H1 (cell line): Measurements from ENCODE around the gene VSIG10L2. TPM values are rescaled to one million over a fixed set of nuclear protein-coding genes. Genes with fewer than 3 reads are reported as not detected.

Experiments used
- CTCF ChIA-PET: fragments of 300-600 bp; sonication (Branson Sonifier 250); formaldehyde crosslinking; loops from one replicate; lab custom pipeline; 2021; ENCODE audit not compliant: partially characterized antibody; lab: Charles Lee
- POLR2A ChIA-PET: fragments of 300-600 bp; sonication (Branson Sonifier 250); formaldehyde crosslinking; loops from one replicate; lab custom pipeline; 2021; ENCODE audit warnings: inconsistent platforms; ENCODE audit not compliant: partially characterized antibody; lab: Charles Lee
- DNase-seq, 2 experiments: peaks; one replicate each; pipeline versions ENCODE4 v3.0.0 to v3.0.0-alpha.2; 2010 to 2022; ENCODE audit warnings: low spot score in 2 of 2, low read depth in 1 of 2, mixed read lengths in 1 of 2
- FAIRE-seq: peaks from 2 replicates; lab custom pipeline; 2011; peaks lifted over from hg19 to GRCh38; lab: Jason Lieb, UNC
- H2AFZ ChIP-seq: 2 replicates; pipeline ENCODE4 v1.8.1; 2012; ENCODE audit warnings: low read length, inconsistent platforms
- H2AK5ac ChIP-seq: 2 replicates; pipeline ENCODE4 v1.6.1; 2013; ENCODE audit warnings: low read depth, low read length
- H2BK120ac ChIP-seq: replicated peaks from 2 replicates; pipeline ENCODE3; 2013; ENCODE audit warnings: low read depth, low read length, inconsistent platforms
- H2BK12ac ChIP-seq: 2 replicates; pipeline ENCODE4 v1.6.1; 2013; ENCODE audit warnings: low read depth, low read length
- H2BK15ac ChIP-seq: 2 replicates; pipeline ENCODE4 v1.6.1; 2013; ENCODE audit warnings: low read length
- H2BK20ac ChIP-seq: 2 replicates; pipeline ENCODE4 v1.6.1; 2013; ENCODE audit warnings: low read length
- H2BK5ac ChIP-seq: 2 replicates; pipeline ENCODE4 v1.6.1; 2013; ENCODE audit warnings: low read depth, low read length
- H3K14ac ChIP-seq: 2 replicates; pipeline ENCODE4 v1.6.1; 2013; ENCODE audit warnings: inconsistent platforms; ENCODE audit not compliant: insufficient read length
- H3K18ac ChIP-seq: 2 replicates; pipeline ENCODE4 v1.6.1; 2013; ENCODE audit warnings: low read length; ENCODE audit errors: extremely low read depth
- H3K23ac ChIP-seq: 2 replicates; pipeline ENCODE4 v1.6.1; 2013; ENCODE audit warnings: inconsistent platforms; ENCODE audit not compliant: insufficient read length
- H3K23me2 ChIP-seq: 2 replicates; pipeline ENCODE4 v1.6.1; 2013; ENCODE audit warnings: low read depth, low read length
- H3K27ac ChIP-seq: 2 replicates; pipeline ENCODE4 v1.6.1; 2011; ENCODE audit warnings: low read depth, low read length, inconsistent platforms
- H3K27me3 ChIP-seq, 4 experiments: replicated peaks in 1 of 4; 1 replicate in 1 of 4; 2 replicates in 3 of 4; pipeline versions ENCODE4 v1.6.1 to v1.8.1; 2011 to 2013; ENCODE audit warnings: low read length in 3 of 4, mild to moderate bottlenecking in 3 of 4, inconsistent platforms in 2 of 4, mixed read lengths in 2 of 4, moderate library complexity in 1 of 4; ENCODE audit not compliant: control insufficient read depth in 3 of 4, insufficient read depth in 3 of 4; ENCODE audit errors: extremely low read depth in 1 of 4
- H3K36me3 ChIP-seq, 4 experiments: 2 replicates each; pipeline versions ENCODE4 v1.6.1 to v1.8.1; 2011 to 2013; ENCODE audit warnings: mild to moderate bottlenecking in 4 of 4, low read length in 3 of 4, moderate library complexity in 2 of 4, control low read depth in 1 of 4, inconsistent platforms in 1 of 4; ENCODE audit not compliant: insufficient read depth in 4 of 4, control insufficient read depth in 2 of 4
- H3K4ac ChIP-seq: replicated peaks from 2 replicates; pipeline ENCODE3; 2013; ENCODE audit warnings: low read length, low read depth, mixed read lengths, inconsistent platforms; ENCODE audit not compliant: insufficient read length
- H3K4me1 ChIP-seq, 4 experiments: replicated peaks in 1 of 4; 1 replicate in 1 of 4; 2 replicates in 3 of 4; pipeline versions ENCODE4 v1.6.1 to v1.8.1; 2011 to 2013; ENCODE audit warnings: low read length in 3 of 4, inconsistent platforms in 2 of 4, mixed read lengths in 1 of 4; ENCODE audit not compliant: insufficient read depth in 4 of 4, control insufficient read depth in 3 of 4
- H3K4me2 ChIP-seq, 2 experiments: 2 replicates each; pipeline versions ENCODE4 v1.6.1 to v1.8.1; 2011 to 2013; ENCODE audit warnings: low read depth in 2 of 2, low read length in 2 of 2, control low read depth in 1 of 2, inconsistent platforms in 1 of 2, mild to moderate bottlenecking in 1 of 2; ENCODE audit not compliant: insufficient read depth in 1 of 2
- H3K4me3 ChIP-seq, 4 experiments: fragments of 200-600, 300-600 bp in 1 of 4; sonication (generic), shearing (Covaris generic), sonication (Bioruptor Twin) in 1 of 4; 2 replicates each; pipeline versions ENCODE4 v1.5.1 to v1.8.1; 2011 to 2016; ENCODE audit warnings: low read length in 4 of 4, low read depth in 3 of 4, control low read depth in 2 of 4, inconsistent platforms in 2 of 4, mild to moderate bottlenecking in 2 of 4, mixed read lengths in 1 of 4, moderate library complexity in 1 of 4; ENCODE audit not compliant: insufficient read depth in 2 of 4; ENCODE audit errors: extremely low read depth in 1 of 4
- H3K56ac ChIP-seq: replicated peaks from 2 replicates; pipeline ENCODE3; 2013; ENCODE audit warnings: low read depth, mild to moderate bottlenecking, mixed read lengths, low read length, inconsistent platforms; ENCODE audit not compliant: insufficient read length
- H3K79me1 ChIP-seq: 2 replicates; pipeline ENCODE4 v1.6.1; 2013; ENCODE audit warnings: low read depth, low read length, control low read depth
- H3K79me2 ChIP-seq, 2 experiments: 2 replicates each; pipeline versions ENCODE4 v1.6.1 to v1.8.1; 2012 to 2013; ENCODE audit warnings: low read length in 2 of 2, mild to moderate bottlenecking in 2 of 2, inconsistent platforms in 1 of 2; ENCODE audit not compliant: insufficient read depth in 2 of 2, control insufficient read depth in 1 of 2
- H3K9ac ChIP-seq, 4 experiments: replicated peaks in 1 of 4; 1 replicate in 1 of 4; 2 replicates in 3 of 4; pipeline versions ENCODE4 v1.6.1 to v1.8.1; 2011 to 2013; ENCODE audit warnings: low read depth in 3 of 4, low read length in 3 of 4, control low read depth in 2 of 4, mild to moderate bottlenecking in 2 of 4, moderate library complexity in 2 of 4, inconsistent platforms in 1 of 4; ENCODE audit errors: extremely low read depth in 1 of 4
- H3K9me3 ChIP-seq, 2 experiments: 2 replicates each; pipeline versions ENCODE4 v1.6.1 to v1.8.1; 2012 to 2013; ENCODE audit warnings: mild to moderate bottlenecking in 2 of 2, moderate library complexity in 2 of 2, control low read depth in 1 of 2, inconsistent platforms in 1 of 2, low read depth in 1 of 2, low read length in 1 of 2, mixed read lengths in 1 of 2; ENCODE audit not compliant: insufficient read depth in 2 of 2
- H4K20me1 ChIP-seq, 2 experiments: replicated peaks in 1 of 2; 2 replicates each; pipeline versions ENCODE3 to v1.8.1; 2011 to 2013; ENCODE audit warnings: inconsistent platforms in 2 of 2, low read length in 2 of 2, mild to moderate bottlenecking in 1 of 2; ENCODE audit not compliant: insufficient read depth in 2 of 2, control insufficient read depth in 1 of 2
- H4K5ac ChIP-seq: 2 replicates; pipeline ENCODE4 v1.6.1; 2013; ENCODE audit warnings: low read length, low read depth, mixed read lengths, inconsistent platforms; ENCODE audit not compliant: insufficient read length
- H4K8ac ChIP-seq: 2 replicates; pipeline ENCODE4 v1.8.0; 2013; ENCODE audit warnings: mild to moderate bottlenecking, moderate library complexity, low read length, inconsistent platforms; ENCODE audit not compliant: insufficient read depth; ENCODE audit errors: extremely low read depth
- H4K91ac ChIP-seq: replicated peaks from 2 replicates; pipeline ENCODE3; 2013; ENCODE audit warnings: low read length, mixed read lengths, inconsistent platforms; ENCODE audit not compliant: insufficient read length
- ATF2 ChIP-seq: IDR thresholded peaks from 2 replicates; pipeline ENCODE4 v1.6.1; 2012; ENCODE audit warnings: low read length, inconsistent platforms
- CHD1 ChIP-seq: IDR thresholded peaks from 2 replicates; pipeline ENCODE4 v1.6.1; 2012; ENCODE audit warnings: low read depth, low read length, improper control_type of control experiment
- EZH2 ChIP-seq: fragments of 200-600 bp; sonication (generic); IDR thresholded peaks from 2 replicates; pipeline ENCODE4 v1.7.1; 2012; ENCODE audit warnings: low read depth, mild to moderate bottlenecking, moderate library complexity, low read length, inconsistent platforms; ENCODE audit not compliant: severe bottlenecking
- GTF2F1 ChIP-seq: IDR thresholded peaks from 2 replicates; pipeline ENCODE4 v1.6.1; 2012; ENCODE audit warnings: low read depth, low read length, improper control_type of control experiment, borderline replicate concordance
- MAFK ChIP-seq: IDR thresholded peaks from 2 replicates; pipeline ENCODE4 v1.6.1; 2012; ENCODE audit warnings: low read depth, mild to moderate bottlenecking, improper control_type of control experiment, low read length
- RNF2 ChIP-seq: fragments of 200-900, 300-1000 bp; sonication (generic); IDR thresholded peaks from 2 replicates; pipeline ENCODE4 v1.7.1; 2016; ENCODE audit warnings: borderline replicate concordance, low read depth, mild to moderate bottlenecking, antibody characterized with exemption, low read length; ENCODE audit not compliant: poor library complexity, severe bottlenecking; ENCODE audit errors: missing control alignments
- SUZ12 ChIP-seq: fragments of 200-600 bp; sonication (generic); IDR thresholded peaks from 2 replicates; pipeline ENCODE4 v1.6.1; 2012; ENCODE audit warnings: mild to moderate bottlenecking, inconsistent platforms, low read length, moderate library complexity, mixed read lengths
- WGBS, 2 experiments: shearing (Covaris generic) in 1 of 2; methylation state at CpG; one replicate each; pipeline versions ENCODE4 v1.1.6 to v1.1.7; 2013 to 2015; ENCODE audit warnings: low lambda C conversion rate in 2 of 2, mixed read lengths in 2 of 2, inconsistent platforms in 1 of 2, low coverage in 1 of 2, missing lambda C conversion rate in 1 of 2; ENCODE audit not compliant: insufficient replicate concordance in 2 of 2, insufficient coverage in 1 of 2, insufficient read length in 1 of 2; ENCODE audit errors: extremely low coverage in 1 of 2, missing lambda C conversion rate in 1 of 2; 5-methylcytosine and 5-hydroxymethylcytosine counted together
- polyA plus RNA-seq, 7 experiments: library from polyadenylated mRNA; depleted of rRNA in 3 of 7; stranded (reverse) in 5 of 7; unstranded in 2 of 7; fragments of >200 nt in 5 of 7; fragments of 200-250 nt in 2 of 7; gene quantifications; 1 replicate in 5 of 7; 2 replicates in 1 of 7; 4 replicates in 1 of 7; pipeline versions ENCODE4 v1.2.1 to v1.2.3, GENCODE V29; 2011 to 2013; ENCODE audit warnings: missing spikeins in 2 of 7, mixed read lengths in 2 of 7
- total RNA-seq: library from RNA; stranded (reverse); fragmentation: NEBNext Ultra II Directional; extraction: Animal tissue kit (Norgen Biotek cat#: 25700); gene quantifications from 2 replicates; pipeline ENCODE4 v1.2.1, GENCODE V29; 2021

Gene VSIG10L2
- total and polyA plus RNA-seq, 2 of the 8 experiments (the other 6 are each of a cell fraction or from before 2014, with no cell fraction given) = not detected

- Histone ChIP-seq H3K18ac (no peak overlapping the region), H4K5ac (no peak overlapping the region), H2AFZ (no peak overlapping the region), H4K91ac (no peak overlapping the region), H3K23me2 (no peaks in the 10 kb centered on the region), H3K79me2 (no peaks in the 10 kb centered on the region), H2BK120ac (no peak overlapping the region), H3K4me2 (no peak overlapping the region), H3K79me1 (no peaks in the 10 kb centered on the region; the same call in 1 of the 2 replicates), H2AK5ac (no peak overlapping the region), H2BK5ac (no peak overlapping the region), H2BK12ac (no peak overlapping the region), H4K8ac (no peak overlapping the region), H3K9ac (no peak overlapping the region), H3K9me3 (0 out of 4 replicates have a peak, but pooled peaks cover 0 to 3% of the 10 kb centered on the region in 2 experiments), H3K4ac (no peak overlapping the region), H4K20me1 (no peaks in the 10 kb centered on the region), H2BK20ac (no peak overlapping the region), H2BK15ac (no peak overlapping the region), H3K27ac (no peak overlapping the region), H3K36me3 (peaks cover 0 to 19% (median 4%) of the 10 kb centered on the region in 4 experiments; a peak in 5 of 8 replicates), H3K4me3 (no peak overlapping the region), H3K14ac (no peak overlapping the region), H3K23ac (no peak overlapping the region), H3K56ac (no peak overlapping the region), H3K27me3 (no peaks in the 10 kb centered on the region), H3K4me1 (no peaks in the 10 kb centered on the region)
- no peak for TF ChIP-seq SUZ12
- no peak for TF ChIP-seq MAFK
- no peak for TF ChIP-seq CHD1
- no peak for TF ChIP-seq EZH2
- TF ChIP-seq RNF2 = no peak
- no peak for TF ChIP-seq ATF2
- TF ChIP-seq GTF2F1 = no peak
- DNase-seq (no peak), FAIRE-seq (no peak)
- ChIA-PET CTCF (interaction anchor here (1.2 to 9.1 kb wide), 2 partner anchors 16 to 34 kb away, joined by 4 to 65 read pairs; partner anchors contain the start of gene VSIG10L2), POLR2A (interaction anchor here (0.5 to 1.7 kb wide), 3 partner anchors 9 to 160 kb away, joined by 3 to 5 read pairs (median 3); no protein-coding TSS in a partner anchor)
- WGBS, 2 experiments = 89% methylated on average over 6 of the region's 6 CpGs; no CpG with 5 or more reads in 1 of the 2 experiments
Observed at GRCh38 chr11:125959511-125959910, 13.7 kb downstream of the VSIG10L2 start.
